H9 (cell line): ENCODE data around the gene USP13. TPM values are rescaled to one million over a fixed set of nuclear protein-coding genes. Genes with fewer than 3 reads are reported as not detected.

Experiments
- DNase-seq: peaks from one replicate; pipeline ENCODE4 v3.0.0-alpha.2; 2017
- H2AFZ ChIP-seq: one replicate; pipeline ENCODE4 v1.6.1; 2013; ENCODE audit warnings: mild to moderate bottlenecking, low read length, control low read depth, moderate library complexity
- H2AK5ac ChIP-seq: 2 replicates; pipeline ENCODE4 v1.6.1; 2013; ENCODE audit warnings: low read length, control low read depth, mixed read lengths; ENCODE audit not compliant: insufficient read length
- H2BK120ac ChIP-seq: one replicate; pipeline ENCODE4 v1.6.1; 2013; ENCODE audit warnings: low read depth, mild to moderate bottlenecking, low read length, control low read depth, inconsistent platforms; ENCODE audit not compliant: poor library complexity, severe bottlenecking
- H2BK12ac ChIP-seq: 2 replicates; pipeline ENCODE4 v1.6.1; 2013; ENCODE audit warnings: low read length, control low read depth, mixed read lengths, low read depth; ENCODE audit not compliant: insufficient read length
- H2BK15ac ChIP-seq: 2 replicates; pipeline ENCODE4 v1.6.1; 2013; ENCODE audit warnings: low read depth, low read length, control low read depth
- H2BK20ac ChIP-seq: one replicate; pipeline ENCODE4 v1.6.1; 2013; ENCODE audit warnings: low read depth, mild to moderate bottlenecking, low read length, control low read depth, inconsistent platforms; ENCODE audit not compliant: poor library complexity, severe bottlenecking
- H2BK5ac ChIP-seq: 2 replicates; pipeline ENCODE4 v1.6.1; 2013; ENCODE audit warnings: low read length, control low read depth, mixed read lengths; ENCODE audit not compliant: insufficient read length
- H3K14ac ChIP-seq: 2 replicates; pipeline ENCODE4 v1.6.1; 2013; ENCODE audit warnings: low read length, control low read depth; ENCODE audit not compliant: insufficient read depth
- H3K18ac ChIP-seq: 2 replicates; pipeline ENCODE4 v1.6.1; 2013; ENCODE audit warnings: low read depth, mild to moderate bottlenecking, mixed read lengths, low read length, control low read depth; ENCODE audit not compliant: insufficient read length
- H3K23ac ChIP-seq: 2 replicates; pipeline ENCODE4 v1.6.1; 2013; ENCODE audit warnings: low read length, control low read depth, mixed read lengths, low read depth; ENCODE audit not compliant: insufficient read length
- H3K23me2 ChIP-seq: 2 replicates; pipeline ENCODE4 v1.6.1; 2013; ENCODE audit warnings: low read depth, mild to moderate bottlenecking, mixed read lengths, low read length, control low read depth; ENCODE audit not compliant: insufficient read length, poor library complexity, severe bottlenecking
- H3K27ac ChIP-seq: 2 replicates; pipeline ENCODE4 v1.5.1; 2013; ENCODE audit warnings: low read length, control low read depth, mixed read lengths, low read depth; ENCODE audit not compliant: insufficient read length
- H3K27me3 ChIP-seq: 2 replicates; pipeline ENCODE4 v1.6.1; 2013; ENCODE audit warnings: low read length, control low read depth, inconsistent platforms; ENCODE audit not compliant: insufficient read depth
- H3K4ac ChIP-seq: 2 replicates; pipeline ENCODE4 v1.6.1; 2013; ENCODE audit warnings: low read depth, mild to moderate bottlenecking, control low read depth, inconsistent platforms, low read length, moderate library complexity
- H3K4me1 ChIP-seq: 2 replicates; pipeline ENCODE4 v1.6.1; 2013; ENCODE audit warnings: low read length, control low read depth, inconsistent platforms; ENCODE audit not compliant: insufficient read depth
- H3K4me2 ChIP-seq: 2 replicates; pipeline ENCODE4 v1.6.1; 2013; ENCODE audit warnings: low read length, control low read depth, mixed read lengths; ENCODE audit not compliant: insufficient read length, insufficient read depth
- H3K56ac ChIP-seq: 2 replicates; pipeline ENCODE4 v1.6.1; 2013; ENCODE audit warnings: low read depth, mild to moderate bottlenecking, mixed read lengths, low read length, control low read depth; ENCODE audit not compliant: insufficient read length
- H3K79me1 ChIP-seq: 2 replicates; pipeline ENCODE4 v1.6.1; 2013; ENCODE audit warnings: low read depth, mild to moderate bottlenecking, moderate library complexity, low read length, control low read depth, inconsistent platforms; ENCODE audit not compliant: insufficient read depth, poor library complexity, severe bottlenecking
- H3K79me2 ChIP-seq: 2 replicates; pipeline ENCODE4 v1.6.1; 2013; ENCODE audit warnings: low read length, control low read depth, inconsistent platforms; ENCODE audit not compliant: insufficient read depth
- H3K9ac ChIP-seq: 2 replicates; pipeline ENCODE4 v1.6.1; 2013; ENCODE audit warnings: low read length, control low read depth, mixed read lengths; ENCODE audit not compliant: insufficient read length; ENCODE audit errors: extremely low read depth
- H3K9me3 ChIP-seq: one replicate; pipeline ENCODE4 v1.6.1; 2013; ENCODE audit warnings: low read depth, low read length, inconsistent platforms; ENCODE audit not compliant: control insufficient read depth
- H3T11ph ChIP-seq: one replicate; pipeline ENCODE4 v1.6.1; 2013; ENCODE audit warnings: mild to moderate bottlenecking, low read length, control low read depth, inconsistent platforms
- H4K20me1 ChIP-seq: one replicate; pipeline ENCODE4 v1.6.1; 2013; ENCODE audit not compliant: control insufficient read depth, insufficient read length, insufficient read depth
- H4K5ac ChIP-seq: 2 replicates; pipeline ENCODE4 v1.6.1; 2013; ENCODE audit warnings: low read depth, mild to moderate bottlenecking, mixed read lengths, low read length, control low read depth; ENCODE audit not compliant: insufficient read length
- H4K8ac ChIP-seq: replicated peaks from 2 replicates; pipeline ENCODE4 v1.6.1; 2013; ENCODE audit warnings: low read length, control low read depth, mixed read lengths, low read depth; ENCODE audit not compliant: insufficient read length
- H4K91ac ChIP-seq: 2 replicates; pipeline ENCODE4 v1.6.1; 2013; ENCODE audit warnings: low read depth, mild to moderate bottlenecking, moderate library complexity, mixed read lengths, low read length, control low read depth; ENCODE audit not compliant: insufficient read length
- H3K27ac Mint-ChIP-seq, 3 experiments: 2 replicates in 2 of 3; 3 replicates in 1 of 3; pipeline ENCODE4 v1.8.0; 2020 to 2021; ENCODE audit warnings: mixed read lengths in 3 of 3, mild to moderate bottlenecking in 1 of 3, moderate library complexity in 1 of 3
- H3K27me3 Mint-ChIP-seq: 2 replicates; pipeline ENCODE4 v1.8.0; 2021; ENCODE audit warnings: low read depth, mild to moderate bottlenecking, moderate library complexity, mixed read lengths
- H3K36me3 Mint-ChIP-seq, 3 experiments: 2 replicates in 2 of 3; 3 replicates in 1 of 3; pipeline ENCODE4 v1.8.0; 2020 to 2021; ENCODE audit warnings: low read depth in 3 of 3, mixed read lengths in 3 of 3; ENCODE audit not compliant: insufficient read depth in 1 of 3
- H3K4me1 Mint-ChIP-seq, 2 experiments: 2 replicates each; pipeline ENCODE4 v1.8.0; 2020; ENCODE audit warnings: mixed read lengths in 2 of 2
- H3K4me3 Mint-ChIP-seq, 2 experiments: 2 replicates in 1 of 2; 3 replicates in 1 of 2; pipeline ENCODE4 v1.8.0; 2020 to 2021; ENCODE audit warnings: mild to moderate bottlenecking in 2 of 2, mixed read lengths in 2 of 2, moderate library complexity in 1 of 2
- H3K9me3 Mint-ChIP-seq, 2 experiments: 2 replicates in 1 of 2; 3 replicates in 1 of 2; pipeline ENCODE4 v1.8.0; 2020; ENCODE audit warnings: mild to moderate bottlenecking in 2 of 2, mixed read lengths in 2 of 2, moderate library complexity in 1 of 2
- CTCF ChIP-seq: fragments of 200-600 bp; sonication (generic); conservative IDR thresholded peaks from 3 replicates; pipeline ENCODE4 v1.8.0; 2021; ENCODE audit warnings: antibody characterized with exemption, mild to moderate bottlenecking
- WGBS: extraction: QIAGEN DNeasy Blood & Tissue Kit; methylation state at CpG from one replicate; pipeline ENCODE4 v1.1.7; 2013; ENCODE audit warnings: missing lambda C conversion rate, low lambda C conversion rate, mixed read lengths; ENCODE audit not compliant: insufficient read length; ENCODE audit errors: extremely low coverage; 5-methylcytosine and 5-hydroxymethylcytosine counted together
- total RNA-seq: library from RNA; stranded (reverse); gene quantifications from 2 replicates; pipeline ENCODE4 v1.2.1, GENCODE V29; 2021

The USP13 gene
- total RNA-seq, 1 experiment from 2014 or later = 26.7 TPM

- TF ChIP-seq CTCF = no peak
- peaks cover 26% of the 10 kb centered on the region in 2 experiments for H3K4me1 Mint-ChIP-seq
- Histone ChIP-seq H3T11ph (no peak overlapping the region), H3K14ac (no peak overlapping the region), H3K79me2 (no peaks in the 10 kb centered on the region), H3K18ac (no peak overlapping the region), H3K27ac (no peak overlapping the region), H3K9ac (no peak overlapping the region), H4K20me1 (no peaks in the 10 kb centered on the region), H3K27me3 (no peaks in the 10 kb centered on the region), H3K79me1 (no peaks in the 10 kb centered on the region), H4K5ac (no peak overlapping the region), H3K4me1 (peaks cover 10% of the 10 kb centered on the region; the same call in 1 of the 2 replicates), H2AK5ac (no peak overlapping the region), H4K91ac (no peak overlapping the region), H3K23ac (no peak overlapping the region), H2AFZ (no peak overlapping the region), H2BK15ac (no peak overlapping the region), H3K23me2 (no peaks in the 10 kb centered on the region), H2BK5ac (no peak overlapping the region), H4K8ac (no peak overlapping the region), H2BK12ac (no peak overlapping the region), H2BK120ac (no peak overlapping the region), H2BK20ac (no peak overlapping the region), H3K4ac (no peak overlapping the region), H3K9me3 (no peaks in the 10 kb centered on the region), H3K4me2 (no peak overlapping the region), H3K56ac (no peak overlapping the region)
- no CpG with 5 or more reads among the region's 6 CpGs for WGBS
- DNase-seq = no peak
- H3K4me3 Mint-ChIP-seq = no peak overlapping the region
- H3K9me3 Mint-ChIP-seq = no peaks in the 10 kb centered on the region
- peak overlapping the region in 2 of 3 experiments; percentile 35 to 83; a peak in 4 of 7 replicates for H3K27ac Mint-ChIP-seq
- no peaks in the 10 kb centered on the region for H3K27me3 Mint-ChIP-seq
- H3K36me3 Mint-ChIP-seq = no peaks in the 10 kb centered on the region
These were observed 172.8 kb downstream of the USP13 start for GRCh38 chr3:179825527-179826246.
